Measurements from ENCODE around the gene MUC13.
"Not testable (repeated sequence)": the region's sequence is repeated elsewhere in the genome, so short reads cannot be mapped to it uniquely, and the experiment has no call there.

MUC13 gene, protein sequence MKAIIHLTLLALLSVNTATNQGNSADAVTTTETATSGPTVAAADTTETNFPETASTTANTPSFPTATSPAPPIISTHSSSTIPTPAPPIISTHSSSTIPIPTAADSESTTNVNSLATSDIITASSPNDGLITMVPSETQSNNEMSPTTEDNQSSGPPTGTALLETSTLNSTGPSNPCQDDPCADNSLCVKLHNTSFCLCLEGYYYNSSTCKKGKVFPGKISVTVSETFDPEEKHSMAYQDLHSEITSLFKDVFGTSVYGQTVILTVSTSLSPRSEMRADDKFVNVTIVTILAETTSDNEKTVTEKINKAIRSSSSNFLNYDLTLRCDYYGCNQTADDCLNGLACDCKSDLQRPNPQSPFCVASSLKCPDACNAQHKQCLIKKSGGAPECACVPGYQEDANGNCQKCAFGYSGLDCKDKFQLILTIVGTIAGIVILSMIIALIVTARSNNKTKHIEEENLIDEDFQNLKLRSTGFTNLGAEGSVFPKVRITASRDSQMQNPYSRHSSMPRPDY

GRCh38 chr3:124934577-124934976 is at the start of gene MUC13:
TSS of gene MUC13 (minus strand) at chr3:124934751. CDS start at chr3:124934712, 39 bp downstream.
- DNase-seq = no peak

DNA sequence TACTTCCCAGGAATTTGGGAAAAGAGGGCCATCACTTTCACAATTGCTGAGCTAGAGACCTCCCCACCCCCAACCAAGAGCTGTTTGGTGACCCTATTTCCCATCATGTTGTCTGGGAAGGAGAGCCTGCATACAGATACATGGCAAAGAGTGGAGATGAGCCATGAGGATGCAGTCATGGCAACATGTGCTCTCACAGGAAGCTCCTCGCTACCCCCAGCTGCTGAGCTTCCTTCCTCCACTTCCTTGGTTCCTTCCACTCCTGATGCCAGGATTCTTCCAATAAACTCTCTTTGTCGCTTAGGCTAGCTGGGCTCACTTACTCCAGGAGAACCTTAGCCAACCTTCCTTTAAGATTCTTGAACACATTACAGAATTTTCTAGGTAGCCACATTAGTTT is 48.3 kb upstream of the MUC13 start:
- no peak for DNase-seq

GRCh38 chr3:124981472-124981871 is 46.9 kb upstream of the MUC13 start:
- DNase-seq = no peak

- no peak for DNase-seq
Observed at GRCh38 chr3:124978627-124979026, 44.1 kb upstream of the MUC13 start.

- no peak for DNase-seq
Observed at GRCh38 chr3:124976383-124976782, 41.8 kb upstream of the MUC13 start.

- no peak for DNase-seq
Observed at GRCh38 chr3:124974691-124975090, 40.1 kb upstream of the MUC13 start.

GRCh38 chr3:124973290-124973689 is 38.7 kb upstream of the MUC13 start:
- DNase-seq = no peak

DNA sequence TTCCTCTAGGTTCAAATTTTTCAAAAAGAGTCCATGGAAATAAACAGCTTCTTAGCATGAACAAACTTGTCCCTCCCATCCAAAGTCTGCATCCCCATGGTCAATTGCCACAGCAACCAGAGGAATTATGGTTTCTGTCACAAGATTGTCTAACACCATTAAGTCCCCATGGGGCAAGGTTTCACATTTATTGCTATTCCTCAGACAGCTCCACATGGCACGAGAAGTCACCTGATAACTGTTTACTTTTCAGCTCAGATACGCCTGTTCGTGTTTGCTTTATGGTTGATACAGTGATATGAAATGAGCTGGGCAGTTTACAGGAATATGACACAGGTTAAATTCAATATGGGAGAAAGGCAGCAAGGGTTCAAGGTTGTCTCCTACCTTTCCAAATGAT is 37.9 kb upstream of the MUC13 start:
- DNase-seq = no peak

DNA sequence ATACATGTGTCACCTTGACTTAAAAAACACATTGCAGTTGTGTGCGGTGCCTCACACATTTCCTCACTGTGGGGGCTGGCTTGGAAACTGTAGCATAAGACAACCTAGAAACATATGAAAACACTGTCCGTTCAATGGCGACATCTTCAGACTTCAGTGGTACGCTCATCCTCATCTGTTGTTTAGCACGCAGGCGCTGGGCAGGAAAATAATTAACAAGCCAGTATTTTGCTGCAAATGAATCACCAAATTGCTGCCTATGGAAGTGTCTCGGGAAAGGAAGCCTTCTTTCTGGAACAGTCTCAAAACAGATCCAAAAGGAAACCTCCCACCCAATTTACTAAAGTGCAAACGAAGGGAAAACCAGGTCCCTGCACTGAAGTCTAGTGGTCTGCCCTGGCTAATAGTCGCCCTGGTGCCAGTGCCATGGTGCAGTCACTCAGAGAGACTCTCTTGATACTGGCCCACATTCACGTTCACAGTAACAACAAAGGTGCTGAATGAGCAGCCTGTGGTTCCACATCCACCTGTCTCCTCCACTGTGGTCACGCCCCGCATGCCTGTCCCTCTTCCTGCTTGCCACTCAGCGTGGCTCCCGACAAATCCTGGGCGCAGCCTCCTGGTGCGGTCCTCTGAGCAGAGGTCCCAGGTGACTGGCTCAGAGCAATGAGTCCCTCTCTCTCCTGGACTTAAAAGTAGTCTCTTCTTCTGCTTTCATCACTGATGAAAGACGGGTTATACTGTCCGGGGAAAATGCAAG is 35.6 kb upstream of the MUC13 start:
- DNase-seq = no peak

DNA sequence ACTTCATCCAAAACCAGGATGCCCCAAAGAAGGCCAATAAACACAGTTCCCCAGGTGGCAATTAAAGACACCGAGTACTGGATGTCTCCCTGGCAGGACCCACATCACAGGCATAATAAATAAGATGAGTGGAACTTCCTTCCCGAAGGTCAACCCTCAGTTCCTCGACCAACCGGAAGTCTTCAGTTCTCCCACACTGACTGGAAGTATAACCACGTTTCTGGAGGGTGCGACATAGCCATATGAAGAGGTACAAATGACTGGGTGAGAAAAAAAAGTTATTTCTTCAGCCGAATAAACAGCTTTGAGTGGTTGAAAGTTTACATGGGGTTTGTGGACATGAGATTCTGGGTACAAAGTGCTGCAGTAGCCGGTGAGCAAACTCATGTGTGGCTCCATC is 34.6 kb upstream of the MUC13 start:
- no peak for DNase-seq

GRCh38 chr3:124967964-124968363 is 33.4 kb upstream of the MUC13 start:
- DNase-seq = no peak

DNA sequence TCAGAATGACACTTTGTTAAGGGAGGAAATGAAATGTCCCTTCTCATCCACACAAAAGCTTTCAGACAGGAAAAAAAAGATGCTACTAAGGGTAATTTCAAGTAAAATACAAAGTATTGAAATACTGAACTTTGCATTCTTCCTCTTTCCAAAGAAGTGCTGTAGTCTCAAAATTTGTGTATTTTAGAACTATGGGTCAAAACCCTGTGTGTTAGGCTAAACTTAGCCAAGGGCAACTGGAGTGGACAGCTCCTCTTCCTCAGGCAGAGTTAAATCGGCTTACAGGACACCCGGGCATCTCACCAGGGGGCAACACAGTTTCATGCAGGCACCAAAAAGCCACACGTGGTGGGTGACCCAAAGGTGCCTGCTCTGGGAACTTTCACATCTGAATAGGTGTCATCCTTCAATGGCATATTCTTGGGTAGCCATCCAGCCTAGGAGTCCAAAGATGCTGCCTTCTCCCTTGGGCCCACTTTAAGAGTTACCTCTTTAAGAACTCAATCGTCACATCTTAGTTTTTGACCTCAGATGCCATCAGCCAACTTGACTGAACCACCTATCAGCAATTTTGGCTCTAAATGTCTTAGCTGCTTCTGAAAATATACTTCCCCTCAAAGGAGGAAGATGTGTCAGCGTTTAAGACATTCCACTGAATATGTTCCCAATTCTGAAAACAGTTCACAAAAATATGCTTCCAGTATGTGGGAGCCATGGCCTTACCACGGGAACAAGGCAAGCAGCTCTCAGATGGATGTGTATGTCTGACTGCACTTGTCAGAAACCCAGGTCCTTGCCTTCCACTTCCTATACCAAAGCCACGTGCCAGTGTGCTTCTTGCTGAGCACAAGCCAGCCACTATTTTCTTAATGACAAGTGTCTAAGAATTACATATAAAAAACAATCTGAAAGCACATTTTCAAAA is 32.2 kb upstream of the MUC13 start:
- DNase-seq = no peak

GRCh38 chr3:124965413-124965812 is 30.9 kb upstream of the MUC13 start:
- no peak for DNase-seq

DNA sequence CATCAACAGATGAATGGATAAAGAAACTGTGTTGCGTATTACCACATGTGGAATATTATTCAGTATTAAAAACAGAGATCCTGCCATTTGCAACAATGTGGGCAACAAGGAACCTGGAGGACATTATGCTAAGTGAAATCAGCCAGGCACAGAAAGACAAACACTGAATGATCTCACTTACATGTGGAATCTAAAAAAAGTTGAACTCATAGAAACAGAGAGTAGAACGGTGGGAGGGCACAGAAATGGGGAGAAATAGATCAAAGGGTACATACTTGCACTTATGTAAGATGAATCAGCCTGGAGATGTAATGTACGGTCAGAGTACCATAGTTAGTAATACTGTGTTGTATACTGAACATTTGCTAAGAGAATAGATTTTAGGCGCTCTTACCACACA is 29.8 kb upstream of the MUC13 start:
- no peak for DNase-seq

GRCh38 chr3:124963755-124964154 is 29.2 kb upstream of the MUC13 start:
- no peak for DNase-seq

- DNase-seq = no peak
Observed at GRCh38 chr3:124962403-124962940, 27.9 kb upstream of the MUC13 start.

DNA sequence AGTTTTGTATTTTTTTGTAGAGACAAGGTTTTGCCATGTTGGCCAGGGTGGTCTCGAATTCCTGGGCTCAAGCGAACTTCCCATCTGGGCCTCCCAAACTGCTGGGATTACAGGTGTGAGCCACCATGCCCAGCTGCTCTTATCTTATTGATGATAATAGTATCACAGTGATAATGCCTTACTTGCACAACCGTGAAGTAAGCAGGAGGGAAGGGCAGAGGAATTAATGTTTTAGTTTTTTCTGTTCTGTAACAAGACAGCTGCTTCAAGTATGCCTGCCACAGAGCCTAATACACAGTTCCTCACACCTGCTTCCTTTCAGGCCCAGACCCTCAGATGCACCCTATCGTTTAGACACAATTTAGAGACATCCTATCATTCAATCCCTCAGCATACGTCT is 26.1 kb upstream of the MUC13 start:
- DNase-seq = no peak

- no peak for DNase-seq
Observed at GRCh38 chr3:124960105-124960504, 25.6 kb upstream of the MUC13 start.

DNA sequence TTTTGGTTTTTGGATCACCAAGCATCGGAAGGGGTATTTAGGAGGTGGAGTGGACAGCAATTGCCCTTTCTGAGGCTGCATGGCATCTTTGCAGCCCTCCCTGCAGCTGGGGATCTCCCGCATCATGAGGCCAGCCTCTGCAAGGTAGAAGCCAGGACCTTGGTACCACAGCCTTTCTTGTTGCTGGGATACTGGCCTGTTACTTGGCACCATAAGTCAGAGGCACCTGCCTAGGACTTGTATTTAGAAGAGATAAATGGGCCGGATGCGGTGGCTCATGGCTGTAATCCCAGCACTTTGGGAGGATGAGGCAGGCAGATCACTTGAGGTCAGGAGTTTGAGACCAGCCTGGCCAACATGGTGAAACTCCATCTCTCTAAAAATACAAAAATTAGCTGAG is 23.4 kb upstream of the MUC13 start:
- not testable (repeated sequence) for DNase-seq

DNA sequence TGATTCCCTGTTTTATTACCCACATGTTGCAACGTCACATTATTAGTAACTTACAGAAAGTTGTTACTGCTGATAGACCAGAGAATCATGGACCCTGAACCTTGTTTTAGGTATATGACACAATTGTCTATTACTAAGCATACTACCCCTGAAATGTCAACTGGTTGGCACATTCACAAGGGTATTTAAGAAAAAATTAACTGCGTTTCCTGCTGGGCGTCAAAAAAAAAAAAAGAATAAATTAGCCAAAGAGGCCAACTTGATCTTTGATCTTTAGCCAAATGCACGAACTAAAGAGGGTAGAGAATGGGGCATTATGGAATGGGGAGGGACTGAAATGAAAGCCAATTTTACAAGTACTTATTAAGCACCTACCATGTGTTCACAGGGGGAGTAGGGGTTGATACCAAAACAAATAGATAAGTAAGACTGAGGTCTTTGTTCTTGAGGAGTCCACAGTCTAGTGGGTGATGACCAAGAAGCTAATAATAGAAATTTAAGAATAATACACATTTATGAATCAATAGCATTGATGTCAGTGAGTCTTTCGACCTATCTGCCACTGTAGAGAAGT is 17.8 kb upstream of the MUC13 start:
- DNase-seq = no peak

DNA sequence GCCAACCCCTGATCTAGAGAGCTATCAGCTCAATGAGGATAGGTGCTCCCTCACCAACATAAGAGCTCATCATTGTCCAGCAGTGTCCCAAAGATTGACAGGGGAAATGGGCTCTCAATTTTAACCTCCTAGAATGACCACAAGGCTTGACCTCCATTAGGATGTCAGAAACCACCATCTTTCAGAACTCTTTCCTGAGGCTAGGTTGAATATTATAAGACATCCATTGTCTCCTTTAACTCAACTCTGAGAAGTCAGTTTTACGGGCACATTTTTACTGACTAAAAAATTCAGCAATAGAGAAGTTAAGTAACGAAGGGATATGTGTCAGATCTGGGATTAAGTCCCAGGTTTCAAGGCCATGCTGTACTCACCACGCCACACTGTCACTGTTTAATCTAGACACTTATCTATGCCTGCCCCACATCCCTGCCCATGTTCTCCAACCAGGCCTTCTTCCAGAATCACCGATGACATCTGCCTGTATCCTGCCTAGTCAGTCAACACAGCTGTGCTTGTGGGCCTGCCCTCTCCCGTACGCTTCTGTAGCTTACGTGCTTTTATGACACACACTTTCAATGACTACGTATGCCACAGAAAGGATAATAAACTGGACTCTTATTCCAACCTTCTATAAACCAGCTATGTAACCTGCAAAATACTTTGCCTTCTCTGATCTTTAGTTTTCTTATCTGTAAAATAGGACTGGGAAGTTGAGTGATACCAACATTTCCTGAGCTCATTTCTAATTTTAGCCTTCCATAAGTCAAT is 17.1 kb upstream of the MUC13 start:
- no peak for DNase-seq

DNA sequence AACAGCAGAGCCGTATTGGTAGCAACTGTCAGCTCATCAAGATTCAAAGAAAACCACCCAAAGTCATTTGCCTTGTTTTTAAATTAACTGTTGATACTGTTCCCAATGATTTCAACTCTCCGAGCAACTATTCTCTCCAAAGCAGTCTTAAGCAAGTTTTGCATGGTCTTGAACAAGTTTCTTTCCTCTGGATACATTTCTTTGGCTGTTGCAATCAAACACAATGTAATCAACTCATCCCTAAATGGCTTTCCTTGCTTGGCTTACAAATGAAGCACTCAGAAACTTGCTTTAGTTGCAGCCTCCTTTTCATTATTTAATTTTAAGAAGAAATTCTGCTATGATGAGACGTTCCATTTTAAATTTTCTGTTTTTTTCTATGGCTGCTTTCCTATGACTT is 15.5 kb upstream of the MUC13 start:
- DNase-seq = no peak

All from activated T-cell treated with anti-CD3 and anti-CD28 coated beads, Interleukin-2, amount 50 U/mL, for 48 hours (primary cell).